Stimulated activated naive CD8-positive, alpha-beta T cell treated with anti-CD3 and anti-CD28 coated beads, Interleukin-15, amount 100 ng/mL, for 72 hours (primary cell): ENCODE results near the gene XKR7.

Experiments used
- ATAC-seq: fragments of 150-1000 bp; cut with Tn5 transposase; 2 replicates; pipeline ENCODE4 v1.10.0; 2021; ENCODE audit warnings: mild to moderate bottlenecking, moderate library complexity
- DNase-seq, 2 donors: peaks; one replicate each; pipeline ENCODE4 v3.0.0; 2021 to 2022
- H3K27ac Mint-ChIP-seq, 2 donors: one replicate each; pipeline ENCODE4 v1.8.0; 2022; ENCODE audit warnings: mild to moderate bottlenecking in 2 of 2, mixed read lengths in 2 of 2, moderate library complexity in 2 of 2
- H3K27me3 Mint-ChIP-seq: one replicate; pipeline ENCODE4 v1.8.0; 2022; ENCODE audit warnings: mixed read lengths
- H3K4me1 Mint-ChIP-seq: one replicate; pipeline ENCODE4 v1.8.0; 2022; ENCODE audit warnings: mild to moderate bottlenecking, mixed read lengths
- H3K4me3 Mint-ChIP-seq, 2 donors: one replicate each; pipeline ENCODE4 v1.8.0; 2022; ENCODE audit warnings: mild to moderate bottlenecking in 2 of 2, mixed read lengths in 2 of 2, moderate library complexity in 1 of 2
- H3K9me3 Mint-ChIP-seq, 2 donors: one replicate each; pipeline ENCODE4 v1.8.0; 2022; ENCODE audit warnings: mixed read lengths in 2 of 2

Gene XKR7

DNA sequence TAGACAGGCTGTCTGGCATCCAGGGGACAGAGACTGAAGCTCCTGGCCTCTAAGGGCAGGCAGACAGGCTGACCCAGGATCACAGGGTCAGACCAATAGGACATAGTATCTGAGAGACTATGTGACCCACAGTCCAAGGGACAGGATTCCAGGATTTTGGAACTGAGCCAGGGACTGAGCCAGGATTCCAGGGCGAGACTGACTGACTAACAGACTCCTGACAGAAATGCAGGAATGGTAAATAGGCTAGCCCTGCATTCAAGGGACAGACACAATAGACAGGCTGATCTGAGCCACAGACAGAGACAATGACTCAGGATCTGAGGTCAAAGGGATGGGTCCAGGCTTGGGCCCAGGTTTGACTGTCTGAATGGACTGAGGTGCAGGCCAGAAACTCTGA is 19.8 kb downstream of the XKR7 start:
- no peaks in the 10 kb centered on the region for H3K9me3 Mint-ChIP-seq
- peaks cover 9% of the 10 kb centered on the region for H3K27me3 Mint-ChIP-seq
- H3K4me3 Mint-ChIP-seq, result no peak overlapping the region
- H3K27ac Mint-ChIP-seq, result peak overlapping the region in 1 of 2 donors; percentile 25
- peaks cover 9% of the 10 kb centered on the region for H3K4me1 Mint-ChIP-seq
- ATAC-seq (no peak), DNase-seq (no peak)

DNA sequence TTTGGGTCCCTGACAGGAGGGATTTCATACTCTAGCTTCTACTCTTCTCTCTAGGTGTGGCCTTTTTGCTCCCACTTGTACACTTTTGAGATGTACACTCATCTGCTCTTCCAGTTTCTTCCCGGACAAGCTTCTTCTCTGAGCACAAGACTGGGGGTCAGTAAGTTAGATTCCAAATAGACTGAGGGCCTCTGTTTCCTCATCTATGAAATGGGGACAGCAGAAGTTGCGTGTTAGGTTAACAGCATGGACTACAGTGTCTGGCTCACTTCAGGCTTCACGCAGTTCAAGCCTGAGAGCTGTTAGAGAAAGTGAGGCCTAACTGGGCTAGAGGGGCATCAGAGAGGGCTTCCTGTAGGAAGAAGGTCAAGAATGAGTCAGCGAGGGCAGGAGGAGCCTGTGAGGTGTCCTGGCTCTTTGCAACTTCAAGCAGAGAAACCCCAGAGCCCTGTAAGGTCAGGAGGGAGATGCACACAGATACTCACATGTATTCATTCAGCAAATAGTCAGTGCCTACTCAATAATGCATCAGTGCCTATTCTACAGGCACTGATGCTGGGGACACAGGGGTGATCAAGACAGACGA is 20.6 kb downstream of the XKR7 start:
- Mint-ChIP-seq H3K4me3 (no peak overlapping the region), H3K4me1 (peaks cover 9% of the 10 kb centered on the region), H3K9me3 (no peaks in the 10 kb centered on the region), H3K27me3 (peaks cover 9% of the 10 kb centered on the region), H3K27ac (no peak overlapping the region)
- ATAC-seq (no peak), DNase-seq (no peak)

DNA sequence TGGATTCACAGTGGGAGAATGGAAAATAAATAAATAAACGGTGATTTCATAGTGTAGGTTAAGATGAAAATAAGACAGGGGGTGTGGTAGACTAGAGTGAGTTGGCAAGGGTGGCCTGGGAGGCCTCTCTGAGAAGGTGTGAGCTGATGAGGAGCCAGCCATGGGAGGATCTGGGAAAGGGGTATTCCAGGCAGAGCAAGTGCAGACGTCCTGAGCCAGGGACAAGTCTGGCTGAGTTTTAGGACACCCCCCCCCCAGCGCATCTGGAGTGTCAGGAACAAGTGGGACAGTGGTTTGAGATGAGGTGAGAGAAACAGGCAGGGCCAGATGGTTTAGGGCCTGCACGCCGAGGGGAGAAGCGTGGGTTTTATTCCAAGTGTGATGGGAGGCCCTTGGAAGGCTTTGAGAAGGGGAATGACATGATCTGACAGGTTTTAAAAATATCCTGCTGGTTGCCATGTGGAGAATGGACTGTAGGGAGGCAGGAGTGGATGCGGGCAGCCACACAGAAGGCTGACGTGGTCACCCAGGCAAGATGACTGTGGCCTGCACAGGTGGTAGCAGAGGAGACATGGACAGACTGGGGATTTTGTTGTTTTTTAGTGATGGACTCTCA is 21.2 kb downstream of the XKR7 start:
- no peaks in the 10 kb centered on the region for H3K9me3 Mint-ChIP-seq
- no peak for ATAC-seq
- H3K27ac Mint-ChIP-seq, result peak overlapping the region in 1 of 2 donors; percentile 76
- peaks cover 15% of the 10 kb centered on the region for H3K27me3 Mint-ChIP-seq
- no peak overlapping the region for H3K4me3 Mint-ChIP-seq
- H3K4me1 Mint-ChIP-seq, result peaks cover 9% of the 10 kb centered on the region
- DNase-seq, result no peak

GRCh38 chr20:31990641-31991338 is 22.8 kb downstream of the XKR7 start:
- Mint-ChIP-seq H3K9me3 (no peaks in the 10 kb centered on the region), H3K27me3 (peaks cover 31% of the 10 kb centered on the region), H3K4me3 (no peak overlapping the region), H3K27ac (no peak overlapping the region), H3K4me1 (peaks cover 16% of the 10 kb centered on the region)
- DNase-seq (no peak), ATAC-seq (no peak)

DNA sequence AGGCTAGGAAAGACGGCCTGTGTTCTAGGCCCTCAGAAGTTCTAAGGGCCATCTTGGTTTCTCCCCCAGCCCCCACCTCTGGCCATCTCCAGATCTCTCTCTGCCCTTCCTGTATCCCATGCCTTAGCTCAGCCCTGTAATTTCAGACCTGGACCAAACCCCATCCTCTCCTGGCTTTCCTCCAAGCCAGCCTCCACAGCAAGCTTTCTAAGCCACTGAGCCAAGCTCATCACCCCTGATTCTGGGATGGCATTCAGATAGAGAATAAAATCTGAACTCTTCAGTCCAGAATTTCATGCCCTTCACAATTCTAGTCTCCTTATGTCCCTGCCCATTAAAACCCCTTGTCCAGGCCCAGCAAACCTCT is 23.4 kb downstream of the XKR7 start:
- Mint-ChIP-seq H3K9me3 (no peaks in the 10 kb centered on the region), H3K4me1 (peaks cover 21% of the 10 kb centered on the region), H3K4me3 (no peak overlapping the region), H3K27me3 (peaks cover 36% of the 10 kb centered on the region), H3K27ac (no peak overlapping the region)
- no peak for DNase-seq
- no peak for ATAC-seq

GRCh38 chr20:31992086-31992485 is 24.1 kb downstream of the XKR7 start:
- Mint-ChIP-seq H3K4me3 (no peak overlapping the region), H3K27ac (no peak overlapping the region), H3K27me3 (peaks cover 44% of the 10 kb centered on the region), H3K9me3 (no peaks in the 10 kb centered on the region), H3K4me1 (peaks cover 21% of the 10 kb centered on the region)
- no peak for DNase-seq
- ATAC-seq, result no peak

GRCh38 chr20:31996996-31997395 is 29.0 kb downstream of the XKR7 start:
- H3K9me3 Mint-ChIP-seq, result no peaks in the 10 kb centered on the region
- no peak overlapping the region for H3K27ac Mint-ChIP-seq
- ATAC-seq (no peak), DNase-seq (no peak)
- no peak overlapping the region for H3K4me3 Mint-ChIP-seq
- peaks cover 45% of the 10 kb centered on the region for H3K27me3 Mint-ChIP-seq
- peaks cover 12% of the 10 kb centered on the region for H3K4me1 Mint-ChIP-seq

DNA sequence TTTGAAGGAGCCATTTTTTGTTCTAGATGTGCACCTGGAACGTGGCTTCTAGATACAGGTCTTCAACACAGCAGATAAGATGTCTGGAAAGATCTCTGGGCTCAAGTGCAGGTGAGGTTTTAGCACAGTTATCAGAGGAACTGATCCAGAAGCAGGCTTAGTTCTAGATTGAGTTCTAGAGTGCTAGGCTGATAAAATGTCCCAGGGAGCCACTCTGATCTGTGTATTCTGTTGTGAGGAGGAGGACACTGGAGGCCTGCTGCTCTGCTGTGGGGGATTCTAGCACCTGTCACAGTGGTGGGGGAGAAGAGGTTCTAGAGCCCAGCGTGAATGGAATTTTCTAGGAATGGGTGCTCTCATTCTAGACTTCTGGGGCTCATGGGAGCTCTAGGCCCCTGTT is 30.3 kb downstream of the XKR7 start:
- peaks cover 40% of the 10 kb centered on the region for H3K27me3 Mint-ChIP-seq
- peak overlapping the region in 1 of 2 donors; percentile 5 for H3K27ac Mint-ChIP-seq
- no peak overlapping the region for H3K4me3 Mint-ChIP-seq
- no peaks in the 10 kb centered on the region for H3K9me3 Mint-ChIP-seq
- no peak for DNase-seq
- no peak for ATAC-seq
- H3K4me1 Mint-ChIP-seq, result peaks cover 12% of the 10 kb centered on the region

- peaks cover 7% of the 10 kb centered on the region for H3K4me1 Mint-ChIP-seq
- ATAC-seq, result no peak
- H3K27ac Mint-ChIP-seq, result no peak overlapping the region
Observed at GRCh38 chr20:32003325-32003724, 35.4 kb downstream of the XKR7 start.

DNA sequence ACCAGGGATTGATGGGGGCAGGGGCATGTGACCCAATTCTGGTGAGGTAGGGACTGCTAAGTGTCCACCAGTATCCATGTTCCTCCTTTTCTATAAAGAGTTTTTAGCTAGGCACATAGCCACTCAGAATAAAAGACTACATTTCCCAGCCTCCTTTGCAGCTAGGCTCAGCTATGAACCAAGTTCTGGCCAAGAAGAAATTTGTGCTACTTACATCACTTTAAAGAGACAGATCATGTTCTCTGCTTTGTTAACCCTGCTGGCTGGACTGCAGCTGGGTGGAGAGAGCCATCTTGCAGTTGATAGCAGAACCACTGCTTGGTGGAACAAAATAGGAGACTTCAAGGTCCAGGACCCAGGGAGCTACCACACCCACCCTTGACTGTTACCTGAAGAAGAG is 37.0 kb downstream of the XKR7 start:
- Mint-ChIP-seq H3K9me3 (no peaks in the 10 kb centered on the region), H3K4me3 (no peak overlapping the region), H3K27ac (no peak overlapping the region), H3K27me3 (peaks cover 8% of the 10 kb centered on the region), H3K4me1 (peaks cover 7% of the 10 kb centered on the region)
- ATAC-seq (no peak), DNase-seq (no peak)

More at GRCh38 chr20:32003325-32003724, 35.4 kb downstream of the XKR7 start:
- Mint-ChIP-seq H3K9me3 (no peaks in the 10 kb centered on the region), H3K4me3 (no peak overlapping the region), H3K27me3 (peaks cover 8% of the 10 kb centered on the region)
- no peak for DNase-seq

DNA sequence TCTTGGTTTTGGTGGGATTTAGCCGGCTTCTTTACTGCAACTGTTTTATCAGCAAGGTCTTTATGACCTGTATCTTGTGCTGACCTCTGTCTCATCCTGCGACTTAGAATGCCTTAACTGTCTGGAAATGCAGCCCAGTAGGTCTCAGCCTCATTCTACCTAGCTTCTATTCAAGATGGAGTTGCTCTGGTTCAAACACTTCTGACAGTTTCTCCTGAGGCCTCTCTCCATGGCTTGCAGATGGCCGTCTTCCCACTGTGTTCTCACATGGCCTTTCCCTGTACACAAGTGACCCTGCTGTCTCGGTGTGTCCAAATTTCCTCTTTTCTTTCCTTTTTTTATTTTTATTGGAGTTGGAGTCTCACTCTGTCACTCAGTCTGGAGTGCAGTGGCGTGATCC is 38.1 kb downstream of the XKR7 start:
- H3K9me3 Mint-ChIP-seq, result no peaks in the 10 kb centered on the region
- H3K4me1 Mint-ChIP-seq, result peaks cover 7% of the 10 kb centered on the region
- no peak overlapping the region for H3K4me3 Mint-ChIP-seq
- ATAC-seq (no peak), DNase-seq (no peak)
- H3K27ac Mint-ChIP-seq, result no peak overlapping the region
- H3K27me3 Mint-ChIP-seq, result peaks cover 8% of the 10 kb centered on the region

DNA sequence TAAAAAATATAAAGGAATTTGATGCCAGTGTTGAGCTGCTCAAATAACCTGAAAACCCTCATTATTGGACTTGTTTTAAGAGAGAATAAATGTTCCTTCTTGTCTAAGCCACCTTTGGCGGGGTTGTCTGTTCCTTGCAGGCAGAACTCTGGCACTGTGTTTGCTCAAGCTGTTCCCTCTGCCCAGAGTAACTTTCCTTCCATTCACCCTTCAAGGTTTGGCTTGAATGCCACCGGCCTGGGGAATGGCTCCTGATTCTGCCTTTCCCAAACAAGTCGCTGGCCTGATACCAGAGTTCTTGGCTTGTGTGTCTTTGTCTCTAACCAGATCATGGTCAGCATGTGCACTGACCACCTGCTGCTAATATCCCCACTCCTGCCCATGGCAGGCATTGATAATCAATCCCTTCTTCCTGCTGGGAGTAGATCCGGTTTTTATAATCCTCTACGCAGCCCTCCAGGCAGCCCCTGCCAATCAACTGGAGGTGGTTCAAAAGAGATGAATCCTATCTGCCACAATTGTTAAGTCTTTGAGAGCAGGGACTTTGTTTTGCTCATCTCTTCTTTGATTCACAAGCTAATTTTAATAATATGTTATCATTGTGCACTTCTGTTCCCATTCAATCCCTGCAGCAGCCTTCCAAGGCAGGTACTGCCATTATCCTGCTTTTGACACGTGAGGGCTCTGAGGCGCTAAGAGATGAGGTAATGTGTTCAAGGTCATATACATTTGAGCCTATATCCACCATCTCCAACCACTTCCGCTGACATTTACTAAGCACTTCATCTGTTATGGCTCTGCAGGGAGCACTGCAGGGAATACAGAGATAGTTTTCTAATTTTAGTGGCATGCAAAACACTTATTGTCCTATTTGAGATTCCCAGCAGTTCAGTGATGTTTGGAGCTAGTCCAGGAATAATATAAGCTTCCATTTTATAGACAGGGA is 39.2 kb downstream of the XKR7 start:
- Mint-ChIP-seq H3K4me3 (no peak overlapping the region), H3K9me3 (no peaks in the 10 kb centered on the region), H3K27ac (no peak overlapping the region), H3K4me1 (peaks cover 7% of the 10 kb centered on the region), H3K27me3 (peaks cover 8% of the 10 kb centered on the region)
- DNase-seq (no peak), ATAC-seq (no peak)

DNA sequence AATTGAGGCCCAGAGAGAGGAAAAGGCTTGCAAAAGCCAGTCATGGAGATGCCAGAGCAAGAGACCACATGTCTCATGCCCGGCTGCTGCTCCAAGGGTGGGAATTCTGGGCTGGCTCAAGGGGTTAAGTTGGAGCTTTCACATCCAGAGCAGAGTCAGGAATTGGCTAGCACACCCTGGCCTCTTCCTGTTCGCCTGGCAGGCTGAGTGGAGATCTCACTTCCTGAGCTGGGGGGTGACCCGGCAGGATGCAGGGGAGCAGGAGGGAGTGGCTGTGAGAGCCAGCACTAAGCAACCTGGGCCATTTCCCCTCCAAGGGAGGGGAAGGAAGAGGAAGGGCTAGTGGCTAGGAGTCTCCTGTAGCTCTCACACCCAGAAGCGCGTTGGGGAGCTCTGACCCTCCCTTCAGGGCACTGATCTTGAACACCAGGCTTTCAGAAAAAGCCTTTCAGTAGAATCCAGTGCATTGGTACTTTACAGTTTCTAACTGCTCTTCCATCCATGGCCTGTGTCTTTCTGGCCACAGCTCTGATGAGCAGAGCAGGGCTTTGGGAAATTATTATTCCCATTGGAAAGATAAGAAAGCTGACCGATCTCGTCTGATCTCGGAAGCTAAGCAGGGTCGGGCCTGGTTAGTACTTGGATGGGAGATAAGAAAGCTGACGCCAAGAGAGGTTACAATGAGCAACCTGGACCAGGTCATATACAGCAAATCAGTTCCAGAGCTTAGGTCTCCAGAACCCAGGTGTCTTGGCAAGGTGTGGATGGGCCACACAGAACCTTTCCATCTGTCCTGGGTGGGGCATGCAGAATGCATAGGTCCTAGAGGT is 40.1 kb downstream of the XKR7 start:
- H3K27ac Mint-ChIP-seq, result no peak overlapping the region
- no peak overlapping the region for H3K4me3 Mint-ChIP-seq
- DNase-seq, result no peak
- ATAC-seq, result no peak
- no peaks in the 10 kb centered on the region for H3K9me3 Mint-ChIP-seq
- peaks cover 8% of the 10 kb centered on the region for H3K27me3 Mint-ChIP-seq
- H3K4me1 Mint-ChIP-seq, result peaks cover 7% of the 10 kb centered on the region

DNA sequence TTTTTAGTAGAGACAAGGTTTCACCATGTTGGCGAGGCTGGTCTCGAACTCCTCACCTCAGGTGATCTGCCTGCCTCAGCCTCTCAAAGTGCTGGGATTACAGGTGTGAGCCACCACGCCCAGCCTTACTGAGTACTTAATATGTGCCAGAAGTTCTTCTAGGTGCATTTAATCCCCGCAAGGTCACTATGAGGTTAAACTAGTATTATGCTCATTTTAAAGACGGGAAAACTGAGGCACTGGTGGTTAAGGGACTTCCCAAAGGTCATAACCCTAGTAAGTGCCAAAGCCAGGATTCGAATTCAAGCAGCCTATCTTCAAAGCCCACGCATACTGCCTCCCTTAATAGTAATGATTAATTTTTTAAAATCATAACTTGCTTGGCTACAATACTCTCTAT is 41.6 kb downstream of the XKR7 start:
- DNase-seq (no peak), ATAC-seq (no peak)
- H3K4me1 Mint-ChIP-seq, result peaks cover 7% of the 10 kb centered on the region
- no peak overlapping the region for H3K4me3 Mint-ChIP-seq
- no peaks in the 10 kb centered on the region for H3K9me3 Mint-ChIP-seq
- H3K27ac Mint-ChIP-seq, result no peak overlapping the region
- peaks cover 9% of the 10 kb centered on the region for H3K27me3 Mint-ChIP-seq

DNA sequence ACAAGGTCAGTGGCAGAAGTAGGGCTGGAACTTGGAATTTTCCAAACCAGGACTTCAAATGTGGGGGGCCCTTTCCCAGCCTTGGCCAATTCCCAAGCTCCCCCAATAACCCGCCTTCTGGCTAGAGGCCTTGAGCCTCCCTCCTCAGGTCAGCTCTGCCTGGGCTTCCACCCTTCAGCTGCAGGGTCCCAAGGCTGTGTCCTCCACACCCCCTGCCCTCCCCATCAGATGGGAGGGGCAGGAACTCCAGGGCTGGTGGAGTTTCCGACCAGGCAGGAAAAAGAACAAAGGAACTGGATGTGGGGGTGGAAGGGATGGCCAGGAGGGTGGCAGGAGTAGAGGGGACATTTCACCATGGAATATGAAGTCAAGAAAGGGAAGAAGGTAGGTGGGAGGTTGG is 42.1 kb downstream of the XKR7 start, which contains the start of gene CCM2L:
CCM2L (plus strand) TSS at position 338 of the 400 bp plus-strand sequence; CDS start at position 355, 17 bp downstream.
- no peaks in the 10 kb centered on the region for H3K9me3 Mint-ChIP-seq
- H3K27ac Mint-ChIP-seq, result no peak within 1 kb of the TSS
- peaks cover 15% of the 10 kb centered on the region for H3K27me3 Mint-ChIP-seq
- no peak within 1 kb of the TSS for H3K4me3 Mint-ChIP-seq
- peaks cover 7% of the 10 kb centered on the region for H3K4me1 Mint-ChIP-seq
- DNase-seq (no peak), ATAC-seq (no peak)
